GDM1 (cell line): ENCODE results near the gene FAM50A.

ENCODE experiments used
- DNase-seq: peaks from one replicate; lab custom pipeline; 2025; lab: John Stamatoyannopoulos, UW

Gene FAM50A

GRCh38 chrX:154437971-154438893, 5.7 kb upstream of the FAM50A start:
- DNase-seq, result no peak

GRCh38 chrX:154439841-154440240, 4.1 kb upstream of the FAM50A start:
- no peak for DNase-seq

- no peak for DNase-seq
Observed at GRCh38 chrX:154440623-154441357, 3.2 kb upstream of the FAM50A start.

- DNase-seq, result no peak
Observed at GRCh38 chrX:154441564-154441963, 2.4 kb upstream of the FAM50A start.

- DNase-seq, result no peak
Observed at GRCh38 chrX:154441984-154442707, 1.8 kb upstream of the FAM50A start.

GRCh38 chrX:154443479-154443910, 446 bp upstream of the FAM50A start:
- no peak for DNase-seq

- DNase-seq, result no peak
Observed at GRCh38 chrX:154444755-154445246, 860 bp downstream of the FAM50A start.

GRCh38 chrX:154445776-154446175, 1.8 kb downstream of the FAM50A start:
- no peak for DNase-seq

GRCh38 chrX:154446430-154446829, 2.5 kb downstream of the FAM50A start:
- DNase-seq, result no peak

GRCh38 chrX:154448484-154448883, 4.5 kb downstream of the FAM50A start:
- no peak for DNase-seq

GRCh38 chrX:154449618-154450017, 5.7 kb downstream of the FAM50A start:
- no peak for DNase-seq

GRCh38 chrX:154450312-154450711, 6.4 kb downstream of the FAM50A start:
- no peak for DNase-seq

GRCh38 chrX:154452823-154453222, 8.9 kb downstream of the FAM50A start:
- DNase-seq, result no peak

- DNase-seq, result no peak
Observed at GRCh38 chrX:154457491-154458115, 13.7 kb downstream of the FAM50A start.

- no peak for DNase-seq
Observed at GRCh38 chrX:154458116-154458953, 14.4 kb downstream of the FAM50A start, which contains the start of gene PLXNA3. TSS of gene PLXNA3 (plus strand) at chrX:154458281. CDS start at chrX:154460184, 1,903 bp downstream.

GRCh38 chrX:154458954-154459778, 15.2 kb downstream of the FAM50A start:
- DNase-seq, result no peak

- DNase-seq, result no peak
Observed at GRCh38 chrX:154459832-154460231, 15.9 kb downstream of the FAM50A start.

- DNase-seq, result no peak
Observed at GRCh38 chrX:154460326-154460725, 16.4 kb downstream of the FAM50A start.

GRCh38 chrX:154462396-154462795, 18.5 kb downstream of the FAM50A start:
- DNase-seq, result no peak
